AG04449 (cell line): ENCODE results near the gene PPP2R2C.

Experiments
- CTCF ChIA-PET: fragments of 350-600 bp; formaldehyde crosslinking; extraction: SDS; loops from one replicate; lab custom pipeline; 2021; ENCODE audit warnings: antibody characterized with exemption; lab: Yijun Ruan, JAX
- POLR2A ChIA-PET: fragments of 400-600, 350-600 bp; formaldehyde crosslinking; extraction: SDS; loops from one replicate; lab custom pipeline; 2020; ENCODE audit warnings: antibody characterized with exemption, inconsistent platforms; lab: Yijun Ruan, JAX
- DNase-seq: peaks from one replicate; pipeline ENCODE4 v3.0.0-alpha.2; 2010; ENCODE audit warnings: low read depth, low spot score
- H3K4me3 ChIP-seq: 2 replicates; pipeline ENCODE4 v1.5.1; 2011; ENCODE audit warnings: low read depth, mild to moderate bottlenecking, control low read depth, low read length
- TF ChIP-seq, protein P1 (sequence below): IDR thresholded peaks from one replicate; pipeline ENCODE4 v1.5.1; 2011; ENCODE audit warnings: mild to moderate bottlenecking, moderate library complexity, low read length, control low read depth, inconsistent platforms; ENCODE audit not compliant: insufficient read depth; ENCODE audit errors: missing control alignments

PPP2R2C gene

DNA sequence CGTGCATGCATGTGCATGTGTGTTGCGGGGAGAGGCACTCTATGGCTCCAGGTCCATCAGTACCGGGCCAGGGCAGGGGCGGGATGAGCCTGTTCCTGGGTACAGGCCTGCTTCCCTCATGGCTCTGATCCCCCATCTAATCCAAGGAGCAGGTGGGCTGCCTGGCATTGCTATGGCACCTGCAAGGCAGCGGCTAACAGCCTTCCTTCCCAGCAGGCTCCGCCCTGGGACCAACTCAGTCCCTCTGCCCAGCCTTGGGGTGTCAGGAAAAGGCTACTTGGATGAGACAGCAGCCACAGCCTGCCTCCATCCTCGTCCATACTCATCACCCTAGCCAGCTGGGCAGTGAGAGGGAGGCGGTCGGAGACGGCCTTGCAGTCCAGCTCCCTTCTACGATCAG lies 46.5 kb downstream of the PPP2R2C start:
- no peak for DNase-seq
- POLR2A ChIA-PET, result no interaction called here
- H3K4me3 ChIP-seq, result no peak overlapping the region
- TF ChIP-seq, protein P1, sequence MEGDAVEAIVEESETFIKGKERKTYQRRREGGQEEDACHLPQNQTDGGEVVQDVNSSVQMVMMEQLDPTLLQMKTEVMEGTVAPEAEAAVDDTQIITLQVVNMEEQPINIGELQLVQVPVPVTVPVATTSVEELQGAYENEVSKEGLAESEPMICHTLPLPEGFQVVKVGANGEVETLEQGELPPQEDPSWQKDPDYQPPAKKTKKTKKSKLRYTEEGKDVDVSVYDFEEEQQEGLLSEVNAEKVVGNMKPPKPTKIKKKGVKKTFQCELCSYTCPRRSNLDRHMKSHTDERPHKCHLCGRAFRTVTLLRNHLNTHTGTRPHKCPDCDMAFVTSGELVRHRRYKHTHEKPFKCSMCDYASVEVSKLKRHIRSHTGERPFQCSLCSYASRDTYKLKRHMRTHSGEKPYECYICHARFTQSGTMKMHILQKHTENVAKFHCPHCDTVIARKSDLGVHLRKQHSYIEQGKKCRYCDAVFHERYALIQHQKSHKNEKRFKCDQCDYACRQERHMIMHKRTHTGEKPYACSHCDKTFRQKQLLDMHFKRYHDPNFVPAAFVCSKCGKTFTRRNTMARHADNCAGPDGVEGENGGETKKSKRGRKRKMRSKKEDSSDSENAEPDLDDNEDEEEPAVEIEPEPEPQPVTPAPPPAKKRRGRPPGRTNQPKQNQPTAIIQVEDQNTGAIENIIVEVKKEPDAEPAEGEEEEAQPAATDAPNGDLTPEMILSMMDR, result no peak
- CTCF ChIA-PET, result no interaction called here

DNA sequence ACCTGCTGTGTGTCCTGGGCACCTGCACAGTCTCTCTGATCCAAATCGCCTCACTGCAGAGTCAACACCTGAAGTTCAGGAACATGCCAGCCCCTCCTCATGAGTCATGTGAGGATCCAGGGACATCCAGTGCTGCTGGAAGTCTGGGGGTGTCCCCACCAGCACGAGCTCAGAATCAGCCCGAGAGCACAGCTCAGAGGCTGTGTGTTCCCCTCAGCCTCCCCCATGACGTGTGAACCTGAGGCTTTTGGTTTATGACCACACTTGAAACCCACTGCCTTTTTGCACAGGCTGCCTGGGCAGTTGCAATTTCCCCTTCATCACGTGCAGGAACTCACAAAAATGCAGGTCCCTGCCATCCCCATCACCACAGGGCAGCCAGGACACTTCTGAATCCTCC lies 47.1 kb downstream of the PPP2R2C start:
- POLR2A ChIA-PET, result no interaction called here
- CTCF ChIA-PET, result no interaction called here
- DNase-seq, result no peak

DNA sequence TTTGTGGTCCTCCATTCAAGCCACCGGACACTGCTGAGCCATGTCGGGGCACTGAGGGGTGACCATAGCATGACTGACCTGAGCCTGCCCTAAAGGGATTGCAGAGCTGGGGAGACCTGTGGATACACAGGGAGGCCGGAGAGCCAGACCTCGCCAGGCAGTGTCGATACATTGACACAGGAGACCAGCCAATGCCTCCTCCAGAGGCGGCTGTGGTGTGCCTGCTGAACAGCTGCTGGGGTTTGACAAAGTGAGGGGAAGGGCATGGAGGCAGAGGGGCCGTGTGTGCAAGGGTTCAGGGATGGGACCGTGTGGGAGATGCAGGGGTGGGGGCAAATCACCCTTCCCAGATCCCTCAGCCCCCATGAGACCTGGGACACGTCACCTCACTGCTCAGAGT lies 48.0 kb downstream of the PPP2R2C start:
- TF ChIP-seq, protein P1, result no peak

More for the DNA sequence above, 47.1 kb downstream of the PPP2R2C start:
- TF ChIP-seq, protein P1, result no peak
- no peak overlapping the region for H3K4me3 ChIP-seq

DNA sequence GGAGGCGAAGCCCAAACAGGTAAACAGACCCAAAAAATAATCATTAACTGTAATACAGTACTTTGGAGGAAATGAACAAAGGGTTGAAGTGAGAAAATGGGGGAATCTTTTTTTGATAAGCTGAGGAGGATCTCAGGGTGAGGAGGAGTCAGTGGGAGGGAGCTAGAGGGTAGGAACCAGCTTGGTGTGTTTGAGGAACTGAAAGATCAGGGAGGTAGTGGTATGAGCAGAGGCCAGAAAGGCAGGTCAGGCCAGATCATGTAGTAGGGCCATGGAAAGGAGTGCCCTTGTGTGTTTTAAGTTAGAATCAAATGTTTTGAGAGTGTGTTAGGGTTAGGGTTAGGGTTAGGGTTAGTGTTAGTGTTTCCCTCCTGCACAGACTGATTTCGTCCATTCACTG lies 48.8 kb downstream of the PPP2R2C start:
- ChIA-PET CTCF (no interaction called here), POLR2A (no interaction called here)
- TF ChIP-seq, protein P1, result no peak
- H3K4me3 ChIP-seq, result no peak overlapping the region
- DNase-seq, result no peak

More for the DNA sequence above, 48.0 kb downstream of the PPP2R2C start:
- ChIA-PET POLR2A (no interaction called here), CTCF (no interaction called here)
- no peak overlapping the region for H3K4me3 ChIP-seq
- DNase-seq, result no peak

DNA sequence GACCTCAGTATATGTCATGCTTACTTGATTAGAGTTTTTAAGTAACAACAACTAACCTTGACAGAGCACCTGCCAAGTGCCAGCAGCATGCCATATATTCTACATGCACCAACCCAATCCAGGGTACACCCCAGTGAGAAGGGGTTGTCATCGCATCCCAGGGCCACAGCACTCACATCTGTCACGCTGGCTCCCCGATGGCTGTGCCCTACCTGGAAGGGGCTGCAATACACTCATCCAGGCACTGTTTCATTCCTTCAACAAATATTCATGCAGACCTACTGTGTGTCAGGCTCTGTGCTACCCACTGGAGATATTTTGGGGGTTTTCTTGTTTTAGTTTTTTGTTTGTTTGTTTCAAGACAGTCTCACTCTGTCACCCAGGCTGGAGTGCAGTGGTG lies 49.5 kb downstream of the PPP2R2C start:
- ChIA-PET CTCF (no interaction called here), POLR2A (no interaction called here)
- no peak overlapping the region for H3K4me3 ChIP-seq
- no peak for DNase-seq
- TF ChIP-seq, protein P1, result no peak

DNA sequence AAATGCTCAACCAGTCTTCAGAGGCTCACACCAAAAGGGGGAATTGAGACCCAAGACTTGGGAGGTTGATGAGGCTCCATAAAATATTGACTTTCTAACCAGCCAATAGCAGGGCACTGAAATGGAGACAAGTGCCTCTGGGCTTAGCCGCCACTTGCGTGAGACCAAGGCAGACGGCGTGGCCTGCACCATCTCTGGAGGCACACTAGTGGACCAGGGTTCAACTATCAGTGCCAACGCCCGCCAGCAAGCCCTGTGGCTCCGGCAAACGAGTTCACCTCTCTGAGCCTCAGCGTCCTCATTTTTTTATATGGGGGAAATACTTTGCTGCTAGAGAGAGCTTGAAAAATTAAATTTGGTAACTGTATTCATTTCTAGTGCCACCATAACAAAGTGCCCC lies 50.3 kb downstream of the PPP2R2C start:
- H3K4me3 ChIP-seq, result no peak overlapping the region
- DNase-seq, result no peak
- POLR2A ChIA-PET, result no interaction called here
- TF ChIP-seq, protein P1, result no peak
- CTCF ChIA-PET, result no interaction called here
